Mucosa of gallbladder (tissue), 1 donor: ENCODE data around the gene MRPS7. TPM values are rescaled to one million over a fixed set of nuclear protein-coding genes. Genes with fewer than 3 reads are reported as not detected.

Source experiments
- DNase-seq: peaks from one replicate; pipeline ENCODE4 v3.0.0-alpha.2; 2020; ENCODE audit warnings: low spot score
- total RNA-seq: library from RNA; stranded (reverse); gene quantifications from one replicate; pipeline ENCODE4 v1.2.1, GENCODE V29; 2021
- donor health status: DM: no; HTN: no; CAD: no.

MRPS7 gene
- total RNA-seq, 1 donor from 2014 or later: 55.1 TPM

DNA sequence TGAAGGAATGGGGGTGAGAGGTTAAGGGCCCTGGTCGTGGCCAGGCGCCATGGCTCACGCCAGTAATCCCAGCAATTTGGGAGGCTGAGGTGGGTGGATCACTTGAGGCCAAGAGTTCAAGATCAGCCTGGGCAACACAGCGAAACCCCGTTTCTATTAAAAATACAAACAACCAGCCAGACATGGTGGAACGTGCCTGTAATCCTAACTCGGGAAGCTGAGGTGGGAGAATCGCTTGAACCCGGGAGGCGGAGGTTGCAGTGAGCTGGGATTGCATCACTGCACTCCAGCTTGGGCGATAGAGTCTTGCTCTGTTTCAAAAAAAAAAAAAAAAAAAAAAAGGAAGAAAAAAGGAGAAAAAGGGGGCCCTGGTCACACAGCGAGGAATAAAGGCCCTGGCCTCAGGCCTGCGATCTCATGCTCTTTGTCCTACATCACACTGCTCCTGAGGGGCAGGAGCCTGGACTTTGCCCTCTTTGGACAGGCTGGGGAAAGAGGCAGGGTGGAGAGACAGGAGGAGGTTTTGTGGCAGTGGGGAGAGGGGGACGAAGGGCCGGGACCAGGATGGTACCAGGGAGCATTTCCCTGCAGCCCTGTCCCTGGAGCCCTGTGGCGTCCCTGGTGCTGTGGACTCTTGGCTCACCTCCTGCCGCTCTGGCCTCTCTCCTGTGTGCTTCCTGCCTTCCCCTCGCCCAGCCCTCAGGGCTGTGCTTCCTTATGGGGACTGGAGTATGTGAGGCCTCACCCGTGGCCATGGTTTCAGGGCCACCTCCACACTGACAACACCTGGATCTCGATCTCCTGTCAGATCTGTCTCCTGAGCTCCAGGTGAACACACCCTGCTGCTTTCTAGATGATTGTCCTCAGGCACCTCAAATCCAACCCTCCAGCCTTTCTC is 47.3 kb downstream of the MRPS7 start:
- peak; percentile 61 for DNase-seq

DNA sequence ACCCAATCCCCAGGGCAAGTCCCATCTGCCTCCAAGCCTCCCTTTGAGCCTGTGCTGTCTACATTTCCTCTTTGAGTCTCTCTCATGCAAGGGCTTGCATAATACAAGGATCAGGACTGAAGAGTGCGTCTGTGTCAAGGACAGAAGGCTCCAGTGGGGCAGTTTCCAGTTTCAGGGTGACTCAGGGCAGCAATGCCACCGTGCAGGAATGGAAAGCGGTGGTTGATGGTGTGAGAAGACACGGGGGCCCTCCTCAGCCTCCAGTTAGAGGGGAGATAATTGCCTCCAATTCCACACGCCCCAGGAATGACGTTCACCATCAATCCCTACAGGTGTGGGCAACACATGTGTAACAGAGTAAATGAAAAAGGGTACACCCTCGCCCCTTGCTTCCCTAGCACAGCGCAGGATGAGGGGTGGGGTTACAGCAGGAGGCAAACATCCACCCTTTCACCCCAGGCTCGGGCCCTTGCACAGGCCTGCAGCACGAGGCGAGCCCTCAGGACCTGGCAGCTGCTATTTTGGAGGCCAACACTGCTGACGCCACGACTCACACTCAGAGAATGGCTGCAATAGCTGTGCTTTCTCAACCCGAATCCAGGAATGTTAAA is 52.4 kb downstream of the MRPS7 start:
- peak; percentile 30 for DNase-seq

DNA sequence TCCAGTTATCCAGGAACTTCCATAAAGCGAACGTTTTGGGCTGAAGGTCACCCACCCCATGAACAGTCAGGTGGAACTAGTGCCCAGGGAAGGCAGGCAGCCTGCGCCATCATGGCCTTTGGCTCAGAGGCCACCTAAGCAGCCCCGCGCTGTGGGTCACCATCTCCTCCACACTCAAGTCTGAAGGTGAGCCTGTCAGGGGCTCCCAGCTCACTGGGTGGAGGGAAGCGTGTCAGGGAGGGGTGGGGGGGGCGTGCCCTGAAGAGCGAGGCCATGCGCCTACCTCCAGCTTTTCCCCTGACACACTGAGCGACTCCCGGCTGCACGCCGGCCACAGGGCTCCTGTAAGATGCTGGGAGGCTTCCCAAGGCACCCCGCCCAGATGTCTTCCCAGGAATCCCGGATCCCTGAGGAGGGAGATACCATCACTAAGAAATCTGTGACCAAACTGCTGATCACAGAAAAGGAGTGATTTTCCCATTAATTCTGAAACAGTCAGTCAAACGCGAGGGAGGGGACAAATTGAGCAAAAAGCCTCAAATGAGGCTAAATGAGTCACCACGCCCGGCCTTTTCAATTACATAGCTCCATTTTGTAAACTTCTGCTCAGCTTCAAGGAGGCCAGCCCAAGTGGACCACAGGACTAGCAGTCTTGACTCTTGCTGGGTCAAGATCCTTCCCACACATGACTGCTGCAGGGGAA is 54.0 kb downstream of the MRPS7 start:
- DNase-seq: no peak

Other genes with a start within 250 kb of the MRPS7 start
- 16.7 TPM for gene MRPL58, start 249.2 kb upstream of the MRPS7 start, total RNA-seq
- gene ATP5PD, start 214.9 kb upstream of the MRPS7 start, total RNA-seq: 226 TPM
- gene KCTD2, start 214.7 kb upstream of the MRPS7 start, total RNA-seq: 28.3 TPM
- 19.9 TPM for gene SLC16A5, start 173.9 kb upstream of the MRPS7 start, total RNA-seq
- gene ARMC7, start 151.9 kb upstream of the MRPS7 start, total RNA-seq: 20.2 TPM
- gene NT5C, start 130.1 kb upstream of the MRPS7 start, total RNA-seq: 50.0 TPM
- gene JPT1, start 107.4 kb upstream of the MRPS7 start, total RNA-seq: 183 TPM
- gene SUMO2, start 78.9 kb upstream of the MRPS7 start, total RNA-seq: 353 TPM
- gene NUP85, start 56.2 kb upstream of the MRPS7 start, total RNA-seq: 47.3 TPM
- gene GGA3, start 273 bp upstream of the MRPS7 start, total RNA-seq: 44.5 TPM
- 25.5 TPM for gene MIF4GD, start 9.4 kb downstream of the MRPS7 start, total RNA-seq
- gene SLC25A19, start 27.6 kb downstream of the MRPS7 start, total RNA-seq: 17.0 TPM
- gene GRB2, start 143.8 kb downstream of the MRPS7 start, total RNA-seq: 94.3 TPM
- 106 TPM for gene TMEM94, start 194.8 kb downstream of the MRPS7 start, total RNA-seq